Mammary epithelial cell (primary cell): ENCODE measurements around the gene CISD3.

Source experiments
- EZH2 ChIP-seq: IDR thresholded peaks from 2 replicates; pipeline ENCODE4 v1.6.1; 2012; ENCODE audit warnings: low read length, inconsistent platforms, borderline replicate concordance
- TF ChIP-seq, protein P1 (sequence below), 2 donors: IDR thresholded peaks in 1 of 2; conservative IDR thresholded peaks in 1 of 2; 2 replicates each; pipeline ENCODE4 v1.5.1; 2011 to 2012; ENCODE audit warnings: inconsistent platforms in 2 of 2, low read length in 2 of 2, mild to moderate bottlenecking in 2 of 2, control low read depth in 1 of 2, low read depth in 1 of 2; ENCODE audit not compliant: insufficient read depth in 1 of 2; ENCODE audit errors: extremely low read depth in 1 of 2

DNA sequence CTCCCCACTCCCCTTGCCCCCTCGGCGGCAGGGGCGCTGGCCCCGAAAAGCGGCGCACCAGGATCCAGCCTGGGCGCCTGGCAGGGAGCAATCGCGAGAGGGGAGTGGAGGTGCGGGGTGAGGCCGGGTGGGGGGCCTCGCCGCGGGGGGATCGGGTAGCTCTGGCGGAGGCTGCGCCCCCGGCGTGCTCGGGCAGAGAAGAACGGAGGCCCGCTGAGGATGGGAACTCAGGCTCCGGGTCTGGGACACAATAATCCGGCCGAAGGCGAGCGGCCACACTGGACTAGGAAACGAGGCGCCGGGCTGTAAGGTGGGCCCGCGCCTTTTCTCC, 18.7 kb downstream of the CISD3 start:
- TF ChIP-seq, protein P1, sequence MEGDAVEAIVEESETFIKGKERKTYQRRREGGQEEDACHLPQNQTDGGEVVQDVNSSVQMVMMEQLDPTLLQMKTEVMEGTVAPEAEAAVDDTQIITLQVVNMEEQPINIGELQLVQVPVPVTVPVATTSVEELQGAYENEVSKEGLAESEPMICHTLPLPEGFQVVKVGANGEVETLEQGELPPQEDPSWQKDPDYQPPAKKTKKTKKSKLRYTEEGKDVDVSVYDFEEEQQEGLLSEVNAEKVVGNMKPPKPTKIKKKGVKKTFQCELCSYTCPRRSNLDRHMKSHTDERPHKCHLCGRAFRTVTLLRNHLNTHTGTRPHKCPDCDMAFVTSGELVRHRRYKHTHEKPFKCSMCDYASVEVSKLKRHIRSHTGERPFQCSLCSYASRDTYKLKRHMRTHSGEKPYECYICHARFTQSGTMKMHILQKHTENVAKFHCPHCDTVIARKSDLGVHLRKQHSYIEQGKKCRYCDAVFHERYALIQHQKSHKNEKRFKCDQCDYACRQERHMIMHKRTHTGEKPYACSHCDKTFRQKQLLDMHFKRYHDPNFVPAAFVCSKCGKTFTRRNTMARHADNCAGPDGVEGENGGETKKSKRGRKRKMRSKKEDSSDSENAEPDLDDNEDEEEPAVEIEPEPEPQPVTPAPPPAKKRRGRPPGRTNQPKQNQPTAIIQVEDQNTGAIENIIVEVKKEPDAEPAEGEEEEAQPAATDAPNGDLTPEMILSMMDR (conservative IDR thresholded peaks at IDR 0.05 in 1 of 2, IDR thresholded peaks at IDR 0.05 in 1 of 2; ENCODE audit: extremely low read depth in 1 of 2, insufficient read depth in 1 of 2, low read depth in 1 of 2, low read length in 2 of 2) = no peak
- no peak for TF ChIP-seq EZH2
